Transverse colon (tissue), 4 donors: ENCODE results near the gene SCYGR1. TPM values are rescaled to one million over a fixed set of nuclear protein-coding genes. Genes with fewer than 3 reads are reported as not detected.

Experiments
- DNase-seq: peaks from one replicate; pipeline ENCODE4 v3.0.0-alpha.2; 2019
- H3K27ac ChIP-seq, 4 donors: fragments of 200-600 bp; sonication (generic); 2 replicates each; pipeline ENCODE4 v1.5.1; 2016 to 2018; ENCODE audit warnings: inconsistent platforms in 4 of 4
- H3K27me3 ChIP-seq: fragments of 200-600 bp; sonication (generic); 2 replicates; pipeline ENCODE4 v1.5.1; 2017; ENCODE audit warnings: inconsistent platforms
- H3K36me3 ChIP-seq, 4 donors: fragments of 200-600 bp; sonication (generic); 2 replicates each; pipeline ENCODE4 v1.5.1; 2017 to 2019; ENCODE audit warnings: inconsistent platforms in 4 of 4
- H3K4me1 ChIP-seq, 4 donors: fragments of 200-600 bp; sonication (generic); 2 replicates each; pipeline ENCODE4 v1.5.1; 2017 to 2020; ENCODE audit warnings: inconsistent platforms in 4 of 4
- H3K4me3 ChIP-seq, 4 donors: fragments of 200-600 bp; sonication (generic); 1 replicate in 1 of 4; 2 replicates in 3 of 4; pipeline versions ENCODE4 v1.5.1 to v1.6.1; 2017 to 2019; ENCODE audit warnings: inconsistent platforms in 4 of 4
- H3K9me3 ChIP-seq, 2 donors: fragments of 200-600 bp; sonication (generic); 2 replicates each; pipeline ENCODE4 v1.5.1; 2017 to 2019; ENCODE audit warnings: inconsistent platforms in 2 of 2
- CTCF ChIP-seq, 5 experiments: fragments of 200-600 bp in 3 of 5; fragments of 450-650 bp in 2 of 5; sonication (generic) in 3 of 5; IDR thresholded peaks; 1 replicate in 2 of 5; 2 replicates in 3 of 5; pipeline ENCODE4 v1.5.1; 2016 to 2017; ENCODE audit warnings: antibody characterized with exemption in 5 of 5, inconsistent platforms in 3 of 5, mild to moderate bottlenecking in 2 of 5, moderate library complexity in 1 of 5
- EP300 ChIP-seq: sonication (generic); formaldehyde crosslinking; IDR thresholded peaks from one replicate; pipeline ENCODE4 v1.6.1; 2017; ENCODE audit warnings: antibody characterized with exemption, low read depth
- POLR2A ChIP-seq: fragments of 450-650 bp; IDR thresholded peaks from one replicate; pipeline ENCODE4 v1.6.1; 2016; ENCODE audit warnings: antibody characterized with exemption, mild to moderate bottlenecking, moderate library complexity
- POLR2AphosphoS5 ChIP-seq, 3 donors: sonication (generic); formaldehyde crosslinking; IDR thresholded peaks; one replicate each; pipeline ENCODE4 v1.6.1; 2016; ENCODE audit warnings: antibody characterized with exemption in 3 of 3
- WGBS, 2 donors: methylation state at CpG; one replicate each; pipeline ENCODE4 v1.1.5; 2018; ENCODE audit warnings: low coverage in 1 of 2; 5-methylcytosine and 5-hydroxymethylcytosine counted together
- in situ Hi-C, 4 donors: fragments of 200-750 bp; cut with MboI; loops; one replicate each; pipeline versions ENCODE4 v1.15.0 to v1.15.1; 2017; ENCODE audit warnings: low sequenced_read_pairs in 3 of 4, low pct_ligation_motif_present in 1 of 4, low pct_unique_long_range_greater_than_20kb in 1 of 4
- intact Hi-C: fragments of 100-400 bp; cut with DNase I; formaldehyde crosslinking; loops from one replicate; pipeline ENCODE4 v1.15.1; 2023; ENCODE audit warnings: low total_unique reads
- total RNA-seq, 4 donors: library from RNA; depleted of rRNA; stranded (reverse); fragments of >200 nt; gene quantifications; one replicate each; pipeline ENCODE4 v1.1.0, GENCODE V29; 2016

SCYGR1 gene
- total RNA-seq, 4 donors from 2014 or later, result not detected

- Histone ChIP-seq H3K27ac (no peak overlapping the region), H3K4me1 (no peaks in the 10 kb centered on the region), H3K4me3 (no peak overlapping the region), H3K27me3 (no peaks in the 10 kb centered on the region), H3K9me3 (no peaks in the 10 kb centered on the region), H3K36me3 (peaks cover 0 to 21% (median 5%) of the 10 kb centered on the region in 4 donors)
- TF ChIP-seq POLR2A (no peak), EP300 (no peak), POLR2AphosphoS5 (IDR thresholded peaks at IDR 0.05) (no peak), CTCF (IDR thresholded peaks at IDR 0.05) (no peak)
- WGBS, 2 donors, result 77 to 86% methylated on average over 7 of the region's 7 CpGs
- DNase-seq, result no peak
- in situ Hi-C loops (no loop called here), intact Hi-C loops (no loop called here)
Observed at GRCh38 chr2:227347117-227347516, 40.6 kb downstream of the SCYGR1 start.

GRCh38 chr2:227344231-227344630, 43.5 kb downstream of the SCYGR1 start:
- Histone ChIP-seq H3K27me3 (no peaks in the 10 kb centered on the region), H3K4me1 (no peaks in the 10 kb centered on the region), H3K27ac (no peak overlapping the region), H3K4me3 (no peak overlapping the region), H3K36me3 (peaks cover 0 to 41% (median 8%) of the 10 kb centered on the region in 4 donors), H3K9me3 (no peaks in the 10 kb centered on the region)
- 87 to 90% methylated on average over 2 of the region's 2 CpGs for WGBS, 2 donors
- intact Hi-C loops (no loop called here), in situ Hi-C loops (no loop called here)
- no peak for DNase-seq
- TF ChIP-seq POLR2AphosphoS5 (IDR thresholded peaks at IDR 0.05) (no peak), POLR2A (no peak), CTCF (IDR thresholded peaks at IDR 0.05) (no peak), EP300 (no peak)

- no peaks in the 10 kb centered on the region for H3K9me3 ChIP-seq
- H3K27ac ChIP-seq, result no peak overlapping the region
- intact Hi-C loops (no loop called here), in situ Hi-C loops (no loop called here)
- H3K36me3 ChIP-seq, result peaks cover 0 to 35% (median 8%) of the 10 kb centered on the region in 4 donors
- H3K27me3 ChIP-seq, result no peaks in the 10 kb centered on the region
- TF ChIP-seq EP300, result no peak
- H3K4me1 ChIP-seq, result no peaks in the 10 kb centered on the region
- no peak overlapping the region for H3K4me3 ChIP-seq
- no peak for DNase-seq
- WGBS, 2 donors, result 75 to 89% methylated on average over 2 of the region's 2 CpGs
Observed at GRCh38 chr2:227341553-227341952, 46.2 kb downstream of the SCYGR1 start.

- Histone ChIP-seq H3K27ac (no peak overlapping the region), H3K4me3 (no peak overlapping the region), H3K9me3 (no peaks in the 10 kb centered on the region), H3K36me3 (peaks cover 0 to 42% (median 6%) of the 10 kb centered on the region in 4 donors), H3K27me3 (no peaks in the 10 kb centered on the region), H3K4me1 (no peaks in the 10 kb centered on the region)
- in situ Hi-C loops, result no loop called here
- intact Hi-C loops, result no loop called here
- TF ChIP-seq POLR2AphosphoS5 (IDR thresholded peaks at IDR 0.05) (no peak), EP300 (no peak), POLR2A (no peak), CTCF (IDR thresholded peaks at IDR 0.05) (no peak)
- no peak for DNase-seq
- 76 to 77% methylated on average over 5 to 6 of the region's 6 CpGs for WGBS, 2 donors
Observed at GRCh38 chr2:227340106-227340505, 47.6 kb downstream of the SCYGR1 start.

- no peaks in the 10 kb centered on the region for H3K27me3 ChIP-seq
- H3K9me3 ChIP-seq, result no peaks in the 10 kb centered on the region
- H3K36me3 ChIP-seq, result peaks cover 0 to 42% (median 6%) of the 10 kb centered on the region in 4 donors
- H3K27ac ChIP-seq, result no peak overlapping the region
- in situ Hi-C loops, result no loop called here
- no peak for DNase-seq
- no peaks in the 10 kb centered on the region for H3K4me1 ChIP-seq
- WGBS, 2 donors, result 93 to 95% methylated on average over 1 to 2 of the region's 2 CpGs
- H3K4me3 ChIP-seq, result no peak overlapping the region
- TF ChIP-seq CTCF (IDR thresholded peaks at IDR 0.05) (no peak), EP300 (no peak), POLR2A (no peak), POLR2AphosphoS5 (IDR thresholded peaks at IDR 0.05) (no peak)
- intact Hi-C loops, result no loop called here
Observed at GRCh38 chr2:227339098-227339599, 48.6 kb downstream of the SCYGR1 start.
